T-helper 2 cell treated with Interferon-gamma antibody and Interleukin-4, amounts not matched to agents 100 ng/mL and 5 ng/mL, for 36 hours (primary cell): ENCODE measurements around the gene UCK1. TPM values are rescaled to one million over a fixed set of nuclear protein-coding genes. Genes with fewer than 3 reads are reported as not detected.
"Not testable (repeated sequence)": the region's sequence is repeated elsewhere in the genome, so short reads cannot be mapped to it uniquely, and the experiment has no call there.

ENCODE experiments used
- intact Hi-C: fragments of 100-400 bp; cut with micrococcal nuclease; formaldehyde crosslinking; loops from one replicate; pipeline ENCODE4 v1.15.1; 2023
- total RNA-seq: library from RNA; stranded (reverse); gene quantifications from 2 replicates; pipeline ENCODE4 v1.2.3, GENCODE V29; 2022

Gene UCK1
- total RNA-seq, 1 donor from 2014 or later, result 28.6 TPM

DNA sequence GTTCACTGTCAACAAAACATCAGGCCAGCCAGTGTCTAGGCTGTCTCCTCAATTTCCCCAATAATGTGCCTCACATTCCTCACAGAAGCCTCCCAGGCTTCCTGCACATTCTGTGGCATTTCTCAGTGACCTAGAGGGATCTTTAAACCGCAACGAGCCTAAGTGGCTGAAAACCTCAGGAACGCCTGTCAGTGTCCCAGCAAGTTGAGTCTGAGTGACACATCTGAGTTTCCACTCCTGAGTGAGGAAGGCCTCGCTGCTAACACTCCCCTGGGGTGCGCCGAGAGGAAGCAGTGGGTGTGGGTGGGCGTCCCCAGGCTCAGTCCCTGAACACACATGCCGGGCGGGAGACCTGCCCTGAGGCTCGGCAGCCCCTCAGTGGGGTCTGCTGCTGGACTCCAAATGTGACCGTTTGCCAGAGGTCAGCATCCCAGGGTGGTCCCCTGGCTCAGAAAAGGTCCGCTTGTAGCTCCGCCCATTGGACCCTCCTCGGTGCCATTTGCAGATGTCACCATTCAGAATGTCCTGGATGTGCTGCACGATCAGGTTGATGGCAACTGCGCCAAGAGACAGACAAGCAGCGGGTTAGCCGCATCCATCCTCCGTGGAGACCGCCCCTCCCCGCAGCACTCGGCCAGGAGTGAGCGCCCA is 6.3 kb downstream of the UCK1 start:
- intact Hi-C loops, result no loop called here

DNA sequence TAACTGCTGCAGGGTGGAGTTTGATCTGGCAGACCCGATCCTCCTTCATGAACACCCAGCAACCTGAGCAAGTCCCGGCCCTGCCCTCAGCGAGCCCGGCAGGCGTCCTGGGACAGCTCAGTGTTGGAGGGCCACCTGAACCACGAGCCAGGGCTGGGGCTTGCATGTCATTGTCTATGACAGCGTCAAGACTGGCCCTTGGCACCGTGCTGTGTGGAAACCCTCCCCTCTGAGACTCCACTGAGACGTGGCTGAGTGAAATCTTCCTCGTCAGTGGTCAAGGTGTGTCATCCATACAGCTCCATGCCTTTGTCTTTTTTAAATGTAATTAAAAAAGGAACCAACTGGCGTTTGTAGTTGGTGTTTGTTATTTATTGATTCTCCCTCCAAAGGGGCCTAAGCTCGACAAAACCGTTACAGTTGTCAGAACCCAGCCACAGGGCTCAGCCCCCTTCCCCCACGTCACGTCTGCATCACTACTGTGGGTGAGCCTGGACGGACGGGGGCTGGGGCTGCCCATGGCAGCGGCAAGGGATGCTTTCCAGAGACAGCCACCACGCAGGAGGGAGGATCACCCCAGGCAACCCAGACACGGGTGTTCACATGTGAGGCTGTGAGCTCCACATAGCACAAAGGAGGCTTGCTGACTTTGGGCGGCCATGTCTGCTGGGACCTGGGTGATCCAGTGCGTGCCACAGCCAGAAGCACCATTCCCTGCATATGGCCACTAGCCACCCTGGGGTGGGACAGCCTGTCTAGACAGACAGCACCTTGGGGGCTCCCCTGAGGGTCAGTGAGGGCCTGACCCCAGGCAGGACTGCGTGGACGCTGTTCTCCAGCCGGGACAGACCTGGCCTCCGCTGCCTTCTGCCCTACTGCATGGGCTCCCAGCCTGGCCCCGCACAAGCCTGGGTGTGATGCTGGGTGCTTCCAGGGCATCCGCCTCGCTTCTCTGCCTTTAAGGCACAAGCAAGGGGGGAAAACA is 7.3 kb downstream of the UCK1 start:
- intact Hi-C loops, result no loop called here

- intact Hi-C loops, result no loop called here
Observed at GRCh38 chr9:131523086-131523388, 8.0 kb downstream of the UCK1 start.

DNA sequence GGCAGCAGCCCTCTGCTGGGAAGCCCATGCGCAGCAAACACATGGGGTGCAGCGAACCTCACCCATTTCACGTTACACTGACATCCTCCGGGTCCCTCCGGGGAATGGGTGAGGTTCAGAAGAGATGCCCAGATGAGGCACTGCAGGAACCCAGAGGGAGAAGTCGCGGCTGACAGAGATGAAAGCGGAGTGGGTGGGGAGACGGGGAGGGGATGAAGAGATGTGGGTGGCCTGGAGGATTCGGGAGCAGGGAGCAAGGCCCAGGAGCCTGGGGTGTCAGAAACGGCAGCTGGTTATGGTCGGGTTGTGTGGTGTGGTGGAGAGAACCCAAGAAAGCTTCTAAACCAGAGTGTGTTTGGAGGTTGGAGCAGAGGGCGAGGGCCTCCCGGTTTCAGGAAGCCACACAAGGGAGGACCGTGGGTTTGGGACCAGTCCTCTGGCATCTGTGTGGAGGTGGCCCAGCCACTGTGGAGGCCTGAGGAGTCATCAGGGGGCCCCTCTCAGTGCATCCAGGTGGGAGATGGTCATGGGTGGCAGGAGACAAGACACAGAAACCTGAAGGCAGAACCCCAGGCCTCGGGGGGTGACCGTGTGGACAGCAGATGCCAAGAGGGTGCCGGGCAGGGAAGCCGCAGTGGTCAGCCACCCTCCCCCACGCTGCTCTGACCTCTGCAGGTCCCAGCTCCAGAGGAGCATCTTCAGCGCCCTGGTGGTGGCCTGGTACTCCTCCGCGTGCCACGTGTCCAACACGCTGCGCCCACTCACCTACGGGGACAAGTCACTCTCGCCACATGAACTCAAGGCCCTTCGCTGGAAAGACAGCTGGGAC is 8.6 kb downstream of the UCK1 start:
- intact Hi-C loops, result no loop called here

- intact Hi-C loops, result no loop called here
Observed at GRCh38 chr9:131521822-131522221, 9.2 kb downstream of the UCK1 start.

- intact Hi-C loops, result no loop called here
Observed at GRCh38 chr9:131521203-131521602, 9.9 kb downstream of the UCK1 start.

- intact Hi-C loops, result no loop called here
Observed at GRCh38 chr9:131520503-131520902, 10.6 kb downstream of the UCK1 start.

GRCh38 chr9:131518553-131518952 is 12.5 kb downstream of the UCK1 start:
- intact Hi-C loops, result no loop called here

- intact Hi-C loops, result no loop called here
Observed at GRCh38 chr9:131517761-131518190, 13.3 kb downstream of the UCK1 start.

DNA sequence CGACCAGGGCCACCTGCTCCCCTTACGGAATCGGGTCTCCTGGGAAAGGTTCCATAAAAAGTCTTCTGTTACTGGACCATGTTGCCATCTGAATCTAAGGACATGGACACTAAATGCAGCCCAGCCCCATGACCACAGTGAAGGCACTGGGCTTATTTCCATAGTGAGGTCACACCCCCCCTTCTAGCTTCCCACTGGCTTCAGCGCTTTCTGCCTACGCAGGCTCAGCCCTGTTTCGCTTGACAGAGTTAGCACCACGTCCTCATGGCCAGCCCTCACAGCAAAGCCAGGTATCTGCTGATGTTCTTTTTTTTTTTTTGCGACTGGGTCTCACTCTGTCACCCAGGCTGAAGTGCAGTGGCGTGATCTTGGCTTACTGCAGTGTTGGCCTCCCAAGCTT is 14.1 kb downstream of the UCK1 start:
- intact Hi-C loops, result no loop called here

GRCh38 chr9:131516100-131516499 is 15.0 kb downstream of the UCK1 start:
- intact Hi-C loops, result no loop called here

GRCh38 chr9:131515559-131516031 is 15.5 kb downstream of the UCK1 start:
- intact Hi-C loops, result not testable (repeated sequence)

DNA sequence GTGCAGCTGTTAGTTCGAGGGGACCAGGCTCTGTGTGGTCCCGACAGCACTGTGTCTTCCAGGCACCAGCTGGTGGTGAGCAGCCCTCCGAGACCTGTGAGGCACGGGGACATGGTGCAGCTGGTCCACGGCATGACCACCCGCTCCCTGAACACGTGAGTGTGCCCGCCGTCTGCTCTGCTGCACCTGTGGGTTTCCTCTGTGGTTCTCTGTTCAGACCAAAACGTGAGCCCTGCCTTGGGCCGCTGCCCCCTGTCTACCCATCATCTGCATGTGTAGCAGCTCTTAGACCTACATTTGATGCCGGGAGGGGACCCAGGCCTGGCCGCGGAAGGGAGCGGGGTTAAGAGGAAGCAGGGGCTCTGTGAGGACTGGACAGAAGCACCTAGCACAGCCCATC is 17.9 kb downstream of the UCK1 start:
- intact Hi-C loops, result no loop called here

DNA sequence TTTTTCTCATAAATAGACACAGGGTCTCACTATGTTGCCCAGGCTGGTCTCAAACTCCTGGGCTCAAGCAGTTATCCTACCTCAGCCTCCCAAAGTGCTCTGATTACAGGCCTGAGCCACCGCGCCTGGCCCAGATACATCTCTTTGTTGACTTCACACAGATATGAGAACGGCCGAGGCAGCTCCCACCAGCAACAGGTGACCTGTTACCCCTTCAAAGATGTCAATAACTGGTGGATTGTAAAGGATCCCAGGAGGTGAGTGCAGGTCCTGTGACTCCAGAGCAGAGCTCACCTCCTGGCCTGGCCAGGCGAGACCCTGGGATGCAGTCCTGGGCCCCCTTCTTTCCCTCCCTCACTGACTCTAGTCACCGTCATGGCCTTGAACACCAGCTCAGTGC is 19.2 kb downstream of the UCK1 start:
- intact Hi-C loops, result no loop called here

- intact Hi-C loops, result no loop called here
Observed at GRCh38 chr9:131511416-131511815, 19.6 kb downstream of the UCK1 start.

- intact Hi-C loops, result loop anchor here (2.0 kb wide), 1 partner anchor 26 kb away; the partner anchor contains the start of gene UCK1
Observed at GRCh38 chr9:131505012-131505411, 26.1 kb downstream of the UCK1 start.

DNA sequence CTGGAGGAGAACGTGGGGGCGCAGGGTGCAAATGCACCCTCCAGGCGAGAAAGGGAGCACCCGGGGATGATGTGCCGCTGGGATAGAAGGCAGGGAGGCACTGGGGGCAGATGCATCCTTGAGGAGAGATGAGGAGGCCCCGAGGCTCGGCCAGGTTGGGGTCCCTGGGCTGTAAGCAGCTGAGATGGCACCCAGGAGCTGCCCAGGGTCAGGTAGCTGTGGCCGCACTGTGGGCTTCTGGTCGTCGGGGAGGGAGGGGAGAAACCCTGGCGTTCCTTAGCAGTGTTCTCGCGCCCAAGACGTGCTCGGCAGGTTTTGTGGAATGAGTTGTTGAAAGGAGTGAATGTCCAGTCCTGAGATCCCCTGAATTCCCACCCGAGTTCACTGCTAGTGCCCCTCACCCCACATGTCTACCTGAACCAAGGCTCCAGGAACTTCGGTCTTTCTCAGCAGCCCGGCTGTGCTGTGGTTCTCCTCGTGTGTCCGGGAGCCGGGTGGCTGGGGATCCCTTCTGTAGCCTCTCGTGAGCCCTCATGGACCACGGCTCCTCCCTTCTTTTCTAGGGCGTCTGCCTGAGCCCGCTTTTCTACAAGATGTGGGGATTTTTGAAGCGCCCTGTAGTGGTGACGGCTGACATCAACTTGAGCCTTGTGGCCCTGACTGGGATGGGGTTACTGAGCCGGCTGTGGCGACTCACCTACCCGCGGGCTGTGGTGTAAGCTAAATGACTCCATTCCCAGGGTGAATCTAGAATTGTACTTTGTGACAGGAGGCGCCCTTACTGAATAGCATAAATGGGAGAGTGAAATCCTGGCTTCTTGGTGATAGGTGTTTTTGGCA is 27.2 kb downstream of the UCK1 start:
- intact Hi-C loops, result loop anchor here (1.0 to 5.0 kb wide), 5 partner anchors 27 to 243 kb away; partner anchors contain the start of genes FAM78A and UCK1

DNA sequence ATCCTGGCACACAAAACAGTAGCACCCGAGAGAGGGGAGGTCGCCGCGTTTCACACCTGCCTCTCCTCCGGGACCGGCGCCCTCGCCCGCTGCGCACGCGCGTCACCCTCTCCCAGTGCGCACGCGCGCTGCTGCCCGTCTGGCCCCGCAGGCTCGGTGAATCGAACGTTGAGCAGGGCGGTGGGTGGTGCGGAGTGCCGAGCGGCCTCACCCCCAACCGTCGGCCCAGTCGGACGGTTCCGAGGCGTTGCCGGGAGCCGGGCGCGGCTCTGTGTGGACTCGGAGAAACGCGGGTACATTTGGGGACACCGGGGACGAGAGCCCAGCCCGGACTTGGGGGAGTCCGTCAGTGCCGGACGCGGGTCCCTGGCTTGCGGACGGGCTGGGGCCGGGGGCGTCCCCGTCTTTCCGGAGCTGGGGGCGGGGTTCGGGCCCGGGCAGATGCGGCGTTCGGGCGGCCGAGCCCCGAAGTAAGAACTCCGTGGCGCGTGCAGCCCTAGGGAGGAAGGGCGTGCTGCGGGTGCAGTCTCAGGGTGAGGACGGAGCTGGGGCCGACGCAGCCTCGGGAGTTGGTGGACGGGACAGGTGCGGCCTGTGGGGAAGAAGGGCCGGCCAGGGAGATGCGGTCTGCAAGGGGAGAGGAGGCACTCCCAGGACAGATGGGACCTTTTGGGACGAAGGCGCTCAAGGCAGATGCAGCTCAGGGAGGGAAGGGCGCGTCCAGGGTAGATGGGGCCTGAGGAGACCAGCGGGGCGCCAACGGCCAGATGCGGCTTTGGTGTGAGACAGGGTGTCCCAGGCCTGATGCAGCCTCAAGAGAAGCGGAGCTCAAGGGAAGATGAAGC is 28.1 kb downstream of the UCK1 start, which contains the start of gene POMT1:
Gene POMT1 (plus strand): TSS at position 138 of the 845 bp plus-strand sequence. CDS start 1,301 bp downstream, outside the sequence.
- intact Hi-C loops, result loop anchor here (1.0 to 5.0 kb wide), 4 partner anchors 130 to 244 kb away; partner anchors contain the start of gene FAM78A

- intact Hi-C loops, result loop anchor here (2.0 to 5.0 kb wide), 3 partner anchors 106 to 224 kb away; partner anchors contain the start of genes FAM78A and PRRC2B
Observed at GRCh38 chr9:131500939-131501541, 30.0 kb downstream of the UCK1 start.
